Osteocyte (in vitro differentiated cells): ENCODE measurements around the gene TM9SF4. TPM values are rescaled to one million over a fixed set of nuclear protein-coding genes. Genes with fewer than 3 reads are reported as not detected.

ENCODE experiments used
- DNase-seq: peaks from one replicate; pipeline ENCODE4 v3.0.0; 2021; ENCODE audit warnings: mixed read lengths; ENCODE audit not compliant: unreplicated experiment; ENCODE audit errors: extremely low spot score
- H3K27ac Mint-ChIP-seq: one replicate; pipeline ENCODE4 v1.8.0; 2021; ENCODE audit warnings: mild to moderate bottlenecking, mixed read lengths; ENCODE audit not compliant: unreplicated experiment
- H3K27me3 Mint-ChIP-seq: one replicate; pipeline ENCODE4 v1.8.0; 2021; ENCODE audit warnings: mixed read lengths; ENCODE audit not compliant: unreplicated experiment
- H3K36me3 Mint-ChIP-seq: one replicate; pipeline ENCODE4 v1.8.0; 2021; ENCODE audit warnings: mixed read lengths; ENCODE audit not compliant: unreplicated experiment
- H3K4me1 Mint-ChIP-seq: one replicate; pipeline ENCODE4 v1.8.0; 2021; ENCODE audit warnings: mixed read lengths; ENCODE audit not compliant: unreplicated experiment
- H3K4me3 Mint-ChIP-seq: one replicate; pipeline ENCODE4 v1.8.0; 2021; ENCODE audit warnings: mild to moderate bottlenecking, moderate library complexity, mixed read lengths; ENCODE audit not compliant: unreplicated experiment
- H3K9me3 Mint-ChIP-seq: one replicate; pipeline ENCODE4 v1.8.0; 2021; ENCODE audit warnings: mixed read lengths; ENCODE audit not compliant: unreplicated experiment
- total RNA-seq: library from RNA; stranded (reverse); gene quantifications from 2 replicates; pipeline ENCODE4 v1.2.1, GENCODE V29; 2021
- TF ChIP-seq, protein P1 (sequence below): fragments of 200-600 bp; sonication (generic); IDR thresholded peaks from 2 replicates; pipeline ENCODE4 v1.5.0; 2021; ENCODE audit warnings: antibody characterized with exemption, mild to moderate bottlenecking, moderate library complexity

TM9SF4 gene
- total RNA-seq, 1 donor from 2014 or later: 64.4 TPM

DNA sequence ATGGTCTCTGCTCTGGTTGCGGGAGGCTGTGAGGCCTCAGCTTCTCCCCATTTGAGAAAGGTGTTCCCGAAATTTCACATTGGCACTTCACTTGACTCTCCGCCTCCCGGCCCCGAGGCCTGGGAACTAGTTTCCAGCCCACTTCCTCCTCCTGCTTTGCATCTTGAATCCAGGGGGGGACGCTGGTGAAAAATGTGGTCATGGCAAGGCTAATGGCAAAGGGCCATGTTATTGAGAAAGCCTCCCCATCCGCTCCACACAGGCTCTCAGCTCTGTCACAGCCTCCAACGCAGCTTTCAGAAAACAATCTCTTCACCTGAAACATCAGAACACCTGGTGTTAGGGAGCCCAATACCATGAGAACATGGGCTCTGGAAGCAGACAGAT lies 92.5 kb downstream of the TM9SF4 start:
- Mint-ChIP-seq H3K4me3 (no peak overlapping the region), H3K4me1 (peaks cover 20% of the 10 kb centered on the region), H3K27ac (no peak overlapping the region), H3K9me3 (no peaks in the 10 kb centered on the region), H3K36me3 (peaks cover 22% of the 10 kb centered on the region), H3K27me3 (no peaks in the 10 kb centered on the region)
- no peak for DNase-seq
- TF ChIP-seq, protein P1, sequence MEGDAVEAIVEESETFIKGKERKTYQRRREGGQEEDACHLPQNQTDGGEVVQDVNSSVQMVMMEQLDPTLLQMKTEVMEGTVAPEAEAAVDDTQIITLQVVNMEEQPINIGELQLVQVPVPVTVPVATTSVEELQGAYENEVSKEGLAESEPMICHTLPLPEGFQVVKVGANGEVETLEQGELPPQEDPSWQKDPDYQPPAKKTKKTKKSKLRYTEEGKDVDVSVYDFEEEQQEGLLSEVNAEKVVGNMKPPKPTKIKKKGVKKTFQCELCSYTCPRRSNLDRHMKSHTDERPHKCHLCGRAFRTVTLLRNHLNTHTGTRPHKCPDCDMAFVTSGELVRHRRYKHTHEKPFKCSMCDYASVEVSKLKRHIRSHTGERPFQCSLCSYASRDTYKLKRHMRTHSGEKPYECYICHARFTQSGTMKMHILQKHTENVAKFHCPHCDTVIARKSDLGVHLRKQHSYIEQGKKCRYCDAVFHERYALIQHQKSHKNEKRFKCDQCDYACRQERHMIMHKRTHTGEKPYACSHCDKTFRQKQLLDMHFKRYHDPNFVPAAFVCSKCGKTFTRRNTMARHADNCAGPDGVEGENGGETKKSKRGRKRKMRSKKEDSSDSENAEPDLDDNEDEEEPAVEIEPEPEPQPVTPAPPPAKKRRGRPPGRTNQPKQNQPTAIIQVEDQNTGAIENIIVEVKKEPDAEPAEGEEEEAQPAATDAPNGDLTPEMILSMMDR: no peak

DNA sequence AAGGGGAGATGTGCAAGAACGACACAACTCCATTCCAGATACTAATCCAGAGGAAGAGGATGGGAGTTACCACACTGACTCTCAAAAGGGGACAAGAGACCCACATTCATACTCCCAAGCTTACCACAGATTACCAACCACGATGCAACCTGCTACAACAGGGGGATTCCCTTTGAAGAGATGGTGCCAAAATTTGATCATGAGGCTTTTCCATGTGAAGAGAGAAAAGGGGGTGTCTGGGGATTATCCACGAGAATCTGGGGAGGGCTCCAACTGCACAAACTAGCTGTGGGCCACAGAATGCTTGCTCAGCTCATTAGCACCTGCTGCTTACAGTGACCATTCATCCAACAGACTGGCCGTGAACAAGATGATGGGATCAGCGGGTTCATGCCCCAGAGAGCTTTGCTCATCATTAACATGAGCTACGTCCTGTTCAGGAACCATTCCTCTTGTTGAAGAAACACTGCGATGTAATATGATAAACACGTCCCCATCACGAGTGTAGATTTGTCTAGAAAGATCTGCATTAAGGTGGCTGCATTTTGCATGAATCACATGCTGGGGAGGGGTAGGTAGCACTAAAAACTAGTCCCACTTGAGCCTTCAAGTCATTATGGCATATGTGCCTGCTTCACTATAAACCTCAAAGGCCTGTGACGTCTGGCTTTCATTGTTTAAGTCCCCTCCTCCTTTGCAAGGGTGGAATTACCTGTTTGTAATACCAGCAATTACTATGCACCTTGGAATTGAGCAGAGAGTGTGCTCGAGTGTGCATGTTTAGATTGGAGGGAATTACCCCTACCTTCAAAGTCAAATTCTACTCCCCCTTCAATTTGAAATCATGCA lies 94.1 kb downstream of the TM9SF4 start:
- Mint-ChIP-seq H3K4me1 (peaks cover 26% of the 10 kb centered on the region), H3K36me3 (peaks cover 14% of the 10 kb centered on the region), H3K4me3 (no peak overlapping the region), H3K27ac (no peak overlapping the region), H3K9me3 (no peaks in the 10 kb centered on the region), H3K27me3 (no peaks in the 10 kb centered on the region)
- DNase-seq: no peak
- TF ChIP-seq, protein P1: no peak

DNA sequence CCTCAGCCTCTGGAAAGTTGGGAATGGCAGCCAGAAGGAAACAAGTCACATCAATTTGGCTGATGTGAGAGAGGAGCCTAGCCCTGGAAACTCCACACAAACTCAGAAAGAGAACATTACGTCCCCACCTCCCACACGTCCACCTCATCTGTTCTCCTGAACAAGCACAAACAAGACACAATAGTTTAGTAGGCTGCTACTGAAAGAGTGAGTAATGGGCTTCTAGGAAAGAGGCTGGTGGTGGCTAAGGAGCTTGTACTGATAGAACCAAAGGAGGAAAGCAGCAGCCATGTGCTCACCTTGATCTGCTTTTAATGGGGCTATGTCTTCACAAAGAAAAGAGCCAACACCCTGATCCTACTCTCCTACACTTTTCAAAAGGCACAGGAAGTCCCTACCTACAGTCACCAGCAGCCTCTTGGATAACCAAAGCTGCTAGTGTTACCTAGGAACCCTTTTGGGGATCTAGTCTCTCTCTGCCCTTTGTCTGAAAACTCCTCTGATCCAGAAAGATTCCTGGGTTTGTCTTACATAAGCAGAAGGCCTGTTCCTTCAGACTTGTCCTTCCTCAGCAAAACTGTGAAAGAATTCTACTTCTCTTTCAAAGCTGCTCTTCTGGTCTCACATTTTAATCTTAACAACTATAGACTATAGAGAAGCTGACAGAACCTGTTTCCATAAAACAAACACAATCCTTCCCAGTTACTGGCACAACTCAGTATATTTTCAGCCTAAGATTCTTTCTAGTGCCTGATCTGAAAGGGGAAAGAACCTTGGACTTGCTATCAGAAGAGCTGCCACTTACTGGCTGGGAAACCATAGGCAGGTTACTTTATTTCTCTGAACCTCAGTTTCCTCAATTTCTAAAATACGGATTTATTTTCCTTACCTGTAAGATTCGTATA lies 94.9 kb downstream of the TM9SF4 start:
- no peaks in the 10 kb centered on the region for H3K27me3 Mint-ChIP-seq
- TF ChIP-seq, protein P1: no peak
- peaks cover 8% of the 10 kb centered on the region for H3K36me3 Mint-ChIP-seq
- no peak overlapping the region for H3K27ac Mint-ChIP-seq
- H3K9me3 Mint-ChIP-seq: no peaks in the 10 kb centered on the region
- no peak for DNase-seq
- H3K4me3 Mint-ChIP-seq: no peak overlapping the region
- H3K4me1 Mint-ChIP-seq: peaks cover 35% of the 10 kb centered on the region

DNA sequence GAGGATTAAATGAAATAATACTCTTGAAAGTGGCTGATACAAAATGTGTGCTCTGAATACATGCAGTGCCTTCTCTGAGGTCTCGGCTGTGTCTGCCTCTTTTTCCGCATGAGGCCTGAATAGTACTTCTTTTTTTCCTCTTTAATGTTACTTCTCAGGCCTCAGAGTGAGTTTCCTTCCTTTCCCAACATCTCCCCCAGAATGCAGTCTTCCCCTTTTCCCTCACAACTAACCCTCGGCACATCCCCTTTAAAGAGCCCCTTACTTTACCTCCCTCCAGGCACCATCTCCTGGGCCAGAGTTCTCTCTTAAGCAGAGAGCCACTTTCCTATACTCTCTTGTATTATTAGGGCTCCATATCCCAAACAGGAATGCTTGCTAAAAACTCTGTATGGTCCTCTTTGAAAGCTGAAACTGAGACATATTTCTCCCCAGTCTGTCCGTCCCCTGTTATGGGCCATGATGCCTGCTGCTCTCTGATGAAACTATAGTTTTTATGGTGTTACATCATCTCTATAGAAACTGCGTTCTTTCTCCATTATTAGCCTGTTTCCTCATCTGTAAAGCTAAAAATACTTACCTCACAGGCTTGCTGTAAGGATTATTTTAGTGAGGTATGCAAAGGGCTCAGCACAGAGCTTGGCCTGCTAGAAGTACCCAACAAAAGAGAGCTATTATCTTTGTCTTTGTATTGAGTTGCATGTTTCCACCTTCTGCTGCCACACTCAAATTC lies 95.8 kb downstream of the TM9SF4 start:
- no peak for DNase-seq
- H3K4me1 Mint-ChIP-seq: peaks cover 41% of the 10 kb centered on the region
- H3K4me3 Mint-ChIP-seq: peak overlapping the region; percentile 97
- peak overlapping the region; percentile 53 for H3K27ac Mint-ChIP-seq
- no peaks in the 10 kb centered on the region for H3K27me3 Mint-ChIP-seq
- H3K9me3 Mint-ChIP-seq: no peaks in the 10 kb centered on the region
- H3K36me3 Mint-ChIP-seq: peaks cover 10% of the 10 kb centered on the region
- TF ChIP-seq, protein P1: no peak
